ENCODE results near the gene USP10. TPM values are rescaled to one million over a fixed set of nuclear protein-coding genes. Genes with fewer than 3 reads are reported as not detected.

The USP10 gene
- total and polyA plus RNA-seq, 4 donors, result 18.5 to 77.5 (median 63.0) TPM

- ATAC-seq (ENCODE audit: insufficient read depth, low FRiP score), result no peak
- WGBS, 2 donors, result 76 to 85% methylated on average over 10 of the region's 10 CpGs
- Histone ChIP-seq H3K27me3 (ENCODE audit: control insufficient read depth in 3 of 3, insufficient read depth in 3 of 3, low read length in 2 of 3) (peaks cover 0 to 4% (median 0%) of the 10 kb centered on the region in 3 donors), H3K4me3 (no peak overlapping the region), H3K9me3 (ENCODE audit: control insufficient read depth in 4 of 4, insufficient read depth in 3 of 4, low read length in 3 of 4) (no peaks in the 10 kb centered on the region), H3K4me1 (ENCODE audit: control insufficient read depth in 5 of 5, insufficient read depth in 5 of 5, low read length in 5 of 5) (no peaks in the 10 kb centered on the region), H3K36me3 (ENCODE audit: control insufficient read depth in 4 of 4, insufficient read depth in 4 of 4, low read length in 4 of 4) (no peaks in the 10 kb centered on the region), H3K9ac (ENCODE audit: insufficient read depth in 1 of 2, low read length in 2 of 2) (no peak overlapping the region), H3K27ac (ENCODE audit: low read depth in 1 of 2, low read length in 1 of 2) (no peak overlapping the region)
- DNase-seq, result no peak
- no peak for TF ChIP-seq CTCF (IDR thresholded peaks at IDR 0.05; ENCODE audit: control extremely low read depth, extremely low read depth)
Measured at GRCh38 chr16:84680165-84680842, 19.5 kb upstream of the USP10 start.

GRCh38 chr16:84680843-84681629 is 18.8 kb upstream of the USP10 start:
- ATAC-seq (ENCODE audit: insufficient read depth, low FRiP score), result no peak
- Histone ChIP-seq H3K4me1 (ENCODE audit: control insufficient read depth in 5 of 5, insufficient read depth in 5 of 5, low read length in 5 of 5) (no peaks in the 10 kb centered on the region), H3K36me3 (ENCODE audit: control insufficient read depth in 4 of 4, insufficient read depth in 4 of 4, low read length in 4 of 4) (no peaks in the 10 kb centered on the region), H3K27ac (ENCODE audit: low read depth in 1 of 2, low read length in 1 of 2) (no peak overlapping the region), H3K4me3 (no peak overlapping the region), H3K9me3 (ENCODE audit: control insufficient read depth in 4 of 4, insufficient read depth in 3 of 4, low read length in 3 of 4) (no peaks in the 10 kb centered on the region), H3K9ac (ENCODE audit: insufficient read depth in 1 of 2, low read length in 2 of 2) (no peak overlapping the region), H3K27me3 (ENCODE audit: control insufficient read depth in 3 of 3, insufficient read depth in 3 of 3, low read length in 2 of 3) (peaks cover 0 to 4% (median 0%) of the 10 kb centered on the region in 3 donors)
- WGBS, 2 donors, result 93 to 94% methylated on average over 4 of the region's 4 CpGs
- DNase-seq, result no peak
- TF ChIP-seq CTCF (IDR thresholded peaks at IDR 0.05; ENCODE audit: control extremely low read depth, extremely low read depth), result no peak

- Histone ChIP-seq H3K4me3 (no peak overlapping the region), H3K36me3 (ENCODE audit: control insufficient read depth in 4 of 4, insufficient read depth in 4 of 4, low read length in 4 of 4) (no peaks in the 10 kb centered on the region), H3K4me1 (ENCODE audit: control insufficient read depth in 5 of 5, insufficient read depth in 5 of 5, low read length in 5 of 5) (no peaks in the 10 kb centered on the region), H3K27ac (ENCODE audit: low read depth in 1 of 2, low read length in 1 of 2) (no peak overlapping the region), H3K9ac (ENCODE audit: insufficient read depth in 1 of 2, low read length in 2 of 2) (no peak overlapping the region), H3K27me3 (ENCODE audit: control insufficient read depth in 3 of 3, insufficient read depth in 3 of 3, low read length in 2 of 3) (peaks cover 0 to 4% (median 0%) of the 10 kb centered on the region in 3 donors), H3K9me3 (ENCODE audit: control insufficient read depth in 4 of 4, insufficient read depth in 3 of 4, low read length in 3 of 4) (peaks cover 0 to under 1% (median 0%) of the 10 kb centered on the region in 4 donors)
- DNase-seq (no peak), ATAC-seq (ENCODE audit: insufficient read depth, low FRiP score) (no peak)
- 64 to 76% methylated on average over 15 of the region's 15 CpGs for WGBS, 2 donors
- no peak for TF ChIP-seq CTCF (IDR thresholded peaks at IDR 0.05; ENCODE audit: control extremely low read depth, extremely low read depth)
Measured at GRCh38 chr16:84683691-84684591, 15.9 kb upstream of the USP10 start.
